NCI-H345 treated with DMSO at 0.1 percent for 48 hours (cell line): ENCODE results near the gene FASN.
"Not testable (repeated sequence)": the region's sequence is repeated elsewhere in the genome, so short reads cannot be mapped to it uniquely, and the experiment has no call there.

ENCODE experiments used
- DNase-seq: peaks from one replicate; lab custom pipeline; 2025; ENCODE audit not compliant: unreplicated experiment; lab: John Stamatoyannopoulos, UW

The FASN gene

GRCh38 chr17:82098169-82098938 is at the start of gene FASN:
Gene FASN (minus strand): TSS chr17:82098236. CDS start chr17:82096445, 1,791 bp downstream.
- DNase-seq: peak; percentile 91

- no peak for DNase-seq
Measured at GRCh38 chr17:82146663-82147654, 48.9 kb upstream of the FASN start.

GRCh38 chr17:82145550-82146155 is 47.6 kb upstream of the FASN start:
- DNase-seq: no peak

- no peak for DNase-seq
Measured at GRCh38 chr17:82143333-82143732, 45.3 kb upstream of the FASN start.

- DNase-seq: not testable (repeated sequence)
Measured at GRCh38 chr17:82139961-82140360, 41.9 kb upstream of the FASN start.

- no peak for DNase-seq
Measured at GRCh38 chr17:82138511-82138992, 40.5 kb upstream of the FASN start.

GRCh38 chr17:82134101-82134500 is 36.1 kb upstream of the FASN start:
- no peak for DNase-seq

- DNase-seq: not testable (repeated sequence)
Measured at GRCh38 chr17:82133166-82133953, 35.3 kb upstream of the FASN start.

- DNase-seq: no peak
Measured at GRCh38 chr17:82129095-82129494, 31.1 kb upstream of the FASN start.

- DNase-seq: no peak
Measured at GRCh38 chr17:82128287-82128686, 30.3 kb upstream of the FASN start.

- DNase-seq: no peak
Measured at GRCh38 chr17:82127704-82128103, 29.7 kb upstream of the FASN start.

GRCh38 chr17:82127315-82127595 is 29.2 kb upstream of the FASN start:
- DNase-seq: no peak

- DNase-seq: no peak
Measured at GRCh38 chr17:82126556-82127314, 28.7 kb upstream of the FASN start.

- DNase-seq: no peak
Measured at GRCh38 chr17:82124101-82124500, 26.1 kb upstream of the FASN start.

GRCh38 chr17:82121660-82122629 is 23.9 kb upstream of the FASN start:
- no peak for DNase-seq

GRCh38 chr17:82121246-82121645 is 23.2 kb upstream of the FASN start:
- DNase-seq: no peak

GRCh38 chr17:82120148-82120547 is 22.1 kb upstream of the FASN start:
- no peak for DNase-seq

- no peak for DNase-seq
Measured at GRCh38 chr17:82118815-82119380, 20.9 kb upstream of the FASN start.
